Vagina (tissue), 2 donors: ENCODE results near the gene SMCR8.
"Not testable (repeated sequence)": the region's sequence is repeated elsewhere in the genome, so short reads cannot be mapped to it uniquely, and the experiment has no call there.

ENCODE experiments used
- POLR2A ChIP-seq, 2 donors: fragments of 450-650 bp; IDR thresholded peaks; one replicate each; pipeline ENCODE4 v1.6.1; 2017; ENCODE audit warnings: antibody characterized with exemption in 2 of 2, mild to moderate bottlenecking in 2 of 2, moderate library complexity in 2 of 2
- TF ChIP-seq, protein P1 (sequence below), 3 experiments: fragments of 450-650 bp in 2 of 3; fragments of 200-600 bp in 1 of 3; sonication (generic) in 1 of 3; IDR thresholded peaks; one replicate each; pipeline ENCODE4 v1.5.1; 2017 to 2019; ENCODE audit warnings: antibody characterized with exemption in 3 of 3, mild to moderate bottlenecking in 2 of 3, moderate library complexity in 2 of 3

DNA sequence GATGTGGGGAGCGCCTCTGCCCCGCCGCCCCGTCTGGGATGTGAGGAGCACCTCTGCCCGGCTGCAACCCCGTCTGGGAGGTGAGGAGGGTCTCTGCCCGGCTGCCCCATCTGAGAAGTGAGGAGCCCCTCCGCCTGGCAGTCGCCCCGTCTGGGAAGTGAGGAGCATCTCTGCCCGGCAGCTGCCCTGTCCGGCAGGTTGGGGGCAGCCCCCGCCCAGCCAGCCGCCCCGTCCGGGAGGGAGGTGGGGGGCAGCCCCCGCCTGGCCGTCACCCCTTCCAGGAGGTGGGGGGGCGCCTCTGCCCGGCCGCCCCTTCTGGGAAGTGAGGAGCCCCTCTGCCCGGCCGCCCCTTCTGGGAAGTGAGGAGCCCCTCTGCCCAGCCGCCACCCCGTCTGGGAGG lies 23.1 kb downstream of the SMCR8 start:
- TF ChIP-seq POLR2A (IDR thresholded peaks at IDR 0.05) = not testable (repeated sequence)
- TF ChIP-seq, protein P1, sequence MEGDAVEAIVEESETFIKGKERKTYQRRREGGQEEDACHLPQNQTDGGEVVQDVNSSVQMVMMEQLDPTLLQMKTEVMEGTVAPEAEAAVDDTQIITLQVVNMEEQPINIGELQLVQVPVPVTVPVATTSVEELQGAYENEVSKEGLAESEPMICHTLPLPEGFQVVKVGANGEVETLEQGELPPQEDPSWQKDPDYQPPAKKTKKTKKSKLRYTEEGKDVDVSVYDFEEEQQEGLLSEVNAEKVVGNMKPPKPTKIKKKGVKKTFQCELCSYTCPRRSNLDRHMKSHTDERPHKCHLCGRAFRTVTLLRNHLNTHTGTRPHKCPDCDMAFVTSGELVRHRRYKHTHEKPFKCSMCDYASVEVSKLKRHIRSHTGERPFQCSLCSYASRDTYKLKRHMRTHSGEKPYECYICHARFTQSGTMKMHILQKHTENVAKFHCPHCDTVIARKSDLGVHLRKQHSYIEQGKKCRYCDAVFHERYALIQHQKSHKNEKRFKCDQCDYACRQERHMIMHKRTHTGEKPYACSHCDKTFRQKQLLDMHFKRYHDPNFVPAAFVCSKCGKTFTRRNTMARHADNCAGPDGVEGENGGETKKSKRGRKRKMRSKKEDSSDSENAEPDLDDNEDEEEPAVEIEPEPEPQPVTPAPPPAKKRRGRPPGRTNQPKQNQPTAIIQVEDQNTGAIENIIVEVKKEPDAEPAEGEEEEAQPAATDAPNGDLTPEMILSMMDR (IDR thresholded peaks at IDR 0.05) = not testable (repeated sequence)
